Large intestine (tissue), 3 donors: ENCODE data around the gene AMACR. TPM values are rescaled to one million over a fixed set of nuclear protein-coding genes. Genes with fewer than 3 reads are reported as not detected.
A peak's percentile ranks its signal among the peaks of the same experiment; 100 is the strongest.

ENCODE experiments used
- DNase-seq, 2 donors: peaks; one replicate each; pipeline versions ENCODE4 v3.0.0 to v3.0.0-alpha.2; 2013
- H3K27ac ChIP-seq: one replicate; pipeline ENCODE4 v1.5.1; 2013; ENCODE audit warnings: low read length
- H3K27me3 ChIP-seq: 2 replicates; pipeline ENCODE4 v1.6.1; 2013; ENCODE audit warnings: low read length; ENCODE audit not compliant: control insufficient read depth, insufficient read depth
- H3K36me3 ChIP-seq: 2 replicates; pipeline ENCODE4 v1.6.1; 2013; ENCODE audit warnings: low read length; ENCODE audit not compliant: control insufficient read depth, insufficient read depth
- H3K4me1 ChIP-seq: one replicate; pipeline ENCODE4 v1.6.1; 2013; ENCODE audit warnings: low read length; ENCODE audit not compliant: control insufficient read depth, insufficient read depth
- H3K4me3 ChIP-seq: one replicate; pipeline ENCODE4 v1.5.1; 2013; ENCODE audit warnings: low read length
- H3K9me3 ChIP-seq: one replicate; pipeline ENCODE4 v1.6.1; 2013; ENCODE audit warnings: mild to moderate bottlenecking, low read depth, low read length, moderate library complexity; ENCODE audit not compliant: control insufficient read depth
- WGBS: methylation state at CpG from one replicate; pipeline ENCODE4 v1.1.5; 2013; ENCODE audit warnings: low lambda C conversion rate; ENCODE audit not compliant: insufficient coverage; 5-methylcytosine and 5-hydroxymethylcytosine counted together
- polyA plus RNA-seq: library from polyadenylated mRNA; unstranded; fragments of 120-200 nt; gene quantifications from one replicate; pipeline ENCODE4 v1.2.1, GENCODE V29; 2013

The AMACR gene
- polyA plus RNA-seq, 1 donor: 59.5 TPM

DNA sequence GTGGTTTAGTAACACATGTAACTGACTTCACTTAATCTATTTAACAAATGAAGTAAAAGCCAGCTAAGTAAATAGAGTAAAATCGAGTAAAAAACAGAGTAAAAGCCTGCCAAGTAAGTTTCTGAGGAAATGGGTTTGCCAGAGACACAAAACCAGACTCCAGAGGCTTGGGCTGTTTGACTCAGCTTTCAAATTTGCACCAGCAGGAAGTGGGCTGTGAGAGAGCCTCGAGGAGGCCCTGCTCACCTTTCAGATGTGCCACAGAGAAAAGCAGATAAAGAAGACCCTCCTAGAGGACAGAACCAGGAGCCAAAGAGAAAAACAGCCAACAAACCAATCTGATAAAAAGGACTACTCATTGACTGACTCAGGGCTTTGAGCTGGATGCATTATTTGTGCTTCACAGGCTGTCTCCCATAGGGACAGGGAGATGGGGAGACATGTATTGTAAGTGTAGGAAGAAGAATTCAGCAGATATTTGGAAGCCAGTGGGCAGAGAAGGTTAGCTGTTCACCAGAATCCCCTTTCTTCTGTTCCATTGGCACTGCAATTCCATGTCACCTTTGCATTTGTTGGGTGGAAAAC is 14.4 kb upstream of the AMACR start:
- Histone ChIP-seq H3K9me3 (no peaks in the 10 kb centered on the region), H3K27me3 (no peaks in the 10 kb centered on the region), H3K4me3 (no peak overlapping the region), H3K4me1 (peaks cover 30% of the 10 kb centered on the region), H3K27ac (peak overlapping the region; percentile 84), H3K36me3 (peaks cover 18% of the 10 kb centered on the region)
- DNase-seq: no peak
- no CpG with 5 or more reads among the region's 2 CpGs for WGBS

DNA sequence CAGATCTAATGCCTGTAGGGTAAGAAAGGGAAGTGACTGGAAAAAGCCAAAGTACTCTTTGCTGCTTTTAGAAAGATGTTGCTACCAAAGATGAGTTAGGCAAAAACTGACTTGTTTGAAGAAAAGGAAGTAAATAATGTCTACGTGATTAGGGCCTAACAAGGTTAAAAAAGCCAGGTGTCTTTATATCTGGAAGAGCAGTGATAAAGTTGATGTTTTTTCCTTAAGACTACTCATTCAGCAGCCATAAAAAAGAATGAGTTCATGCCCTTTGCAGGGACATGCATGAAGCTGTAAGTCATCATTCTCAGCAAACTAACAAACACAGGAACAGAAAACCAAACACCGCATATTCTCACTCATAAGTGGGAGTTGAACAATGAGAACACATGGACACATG is 13.5 kb upstream of the AMACR start:
- WGBS: no CpG with 5 or more reads among the region's 2 CpGs
- H3K27ac ChIP-seq: peak overlapping the region; percentile 84
- DNase-seq: peak in 1 of 2 donors; percentile 54
- H3K4me3 ChIP-seq: no peak overlapping the region
- H3K4me1 ChIP-seq: peaks cover 35% of the 10 kb centered on the region
- H3K27me3 ChIP-seq: no peaks in the 10 kb centered on the region
- H3K36me3 ChIP-seq: peaks cover 17% of the 10 kb centered on the region
- no peaks in the 10 kb centered on the region for H3K9me3 ChIP-seq

DNA sequence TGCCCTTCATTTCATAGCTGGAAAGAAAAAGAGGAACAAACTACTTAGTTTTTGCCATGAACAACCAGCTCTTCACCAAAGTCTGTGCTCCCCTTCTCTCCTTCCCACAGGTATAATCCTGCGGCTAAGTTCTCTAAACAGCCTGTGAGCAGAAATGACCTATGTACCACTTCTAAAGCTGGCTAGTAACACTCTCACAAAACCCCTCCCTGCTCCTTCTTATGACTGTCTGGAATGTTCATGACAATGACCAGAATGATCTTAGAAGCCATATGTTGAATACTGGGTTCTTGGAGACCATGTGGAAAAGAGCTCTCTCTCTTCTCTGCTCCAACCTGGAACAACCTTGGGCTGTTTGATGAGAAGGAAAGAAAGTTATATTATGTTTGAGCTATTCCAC is 12.9 kb upstream of the AMACR start:
- peak overlapping the region; percentile 84 for H3K27ac ChIP-seq
- H3K4me1 ChIP-seq: peaks cover 41% of the 10 kb centered on the region
- no CpG with 5 or more reads among the region's 1 CpG for WGBS
- no peak overlapping the region for H3K4me3 ChIP-seq
- H3K36me3 ChIP-seq: peaks cover 13% of the 10 kb centered on the region
- H3K27me3 ChIP-seq: no peaks in the 10 kb centered on the region
- no peaks in the 10 kb centered on the region for H3K9me3 ChIP-seq
- DNase-seq: peak; percentile 66 to 80

DNA sequence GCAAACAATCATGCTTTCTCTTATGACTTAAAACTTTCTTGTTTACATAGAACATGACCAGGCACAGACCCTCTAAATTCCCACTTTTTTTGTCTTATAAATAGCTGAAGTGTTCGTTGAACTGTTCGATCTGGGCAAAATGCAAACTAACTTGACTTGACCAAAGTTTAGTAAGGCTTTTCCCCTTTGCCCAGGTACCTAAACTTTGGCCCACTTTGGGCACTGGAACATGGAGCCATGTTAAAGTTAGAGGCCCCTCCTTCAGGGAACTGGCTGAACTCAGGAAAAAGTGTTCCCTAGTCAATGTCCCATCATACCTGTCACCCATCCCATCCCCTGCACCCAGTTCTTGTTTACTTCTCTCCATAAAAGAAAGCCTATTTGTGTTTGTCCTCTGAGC is 9.4 kb upstream of the AMACR start:
- no CpG with 5 or more reads among the region's 2 CpGs for WGBS
- no peak for DNase-seq
- H3K36me3 ChIP-seq: no peaks in the 10 kb centered on the region
- no peak overlapping the region for H3K4me3 ChIP-seq
- no peaks in the 10 kb centered on the region for H3K9me3 ChIP-seq
- H3K4me1 ChIP-seq: peaks cover 47% of the 10 kb centered on the region
- no peaks in the 10 kb centered on the region for H3K27me3 ChIP-seq
- H3K27ac ChIP-seq: peak overlapping the region; percentile 16

DNA sequence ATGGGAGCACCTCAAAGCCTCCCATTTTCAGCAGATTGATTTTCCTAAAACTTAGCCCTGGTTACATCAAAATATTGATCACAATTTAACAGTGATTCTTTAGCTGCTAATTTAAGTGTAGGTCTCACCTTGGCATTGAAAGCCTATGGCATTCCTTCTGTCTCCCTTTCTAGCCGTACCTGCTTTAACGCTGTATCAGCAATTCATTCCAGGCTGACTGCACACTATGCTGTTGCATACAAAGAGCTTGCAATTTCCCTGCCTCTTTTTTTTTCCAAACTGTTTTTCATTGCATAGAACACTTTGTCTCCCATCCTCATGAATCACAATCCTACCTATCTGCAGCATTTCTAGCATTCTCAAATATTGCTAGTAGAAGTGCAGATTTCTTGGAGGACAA is 8.9 kb upstream of the AMACR start:
- H3K4me1 ChIP-seq: peaks cover 42% of the 10 kb centered on the region
- no peaks in the 10 kb centered on the region for H3K27me3 ChIP-seq
- no peaks in the 10 kb centered on the region for H3K36me3 ChIP-seq
- DNase-seq: peak in 1 of 2 donors; percentile 19
- no peaks in the 10 kb centered on the region for H3K9me3 ChIP-seq
- H3K4me3 ChIP-seq: no peak overlapping the region
- H3K27ac ChIP-seq: peak overlapping the region; percentile 68
- WGBS: 77% methylated on average over 2 of the region's 2 CpGs

DNA sequence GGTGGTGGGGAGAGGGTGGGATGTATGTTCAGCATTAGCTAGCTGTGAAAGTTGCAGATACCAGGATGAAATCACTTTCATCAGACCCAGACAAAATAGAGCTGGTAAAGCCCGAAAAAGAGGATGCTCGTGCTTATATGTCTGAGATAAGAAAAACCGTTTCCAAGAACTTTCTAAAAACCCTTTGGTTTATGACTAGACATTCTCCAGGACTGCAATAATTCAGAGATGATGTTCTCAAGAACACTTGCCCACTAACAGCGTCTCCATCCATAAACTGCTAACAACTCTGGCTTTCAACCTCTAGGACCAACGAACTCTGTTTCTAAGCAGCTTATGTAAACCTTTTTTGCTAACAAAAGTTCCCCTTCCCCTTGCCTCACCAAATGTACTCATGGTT is 8.4 kb upstream of the AMACR start:
- peak in 1 of 2 donors; percentile 21 for DNase-seq
- Histone ChIP-seq H3K27ac (peak overlapping the region; percentile 68), H3K9me3 (no peaks in the 10 kb centered on the region), H3K27me3 (no peaks in the 10 kb centered on the region), H3K36me3 (no peaks in the 10 kb centered on the region), H3K4me1 (peaks cover 39% of the 10 kb centered on the region), H3K4me3 (no peak overlapping the region)
- 57% methylated on average over 1 of the region's 5 CpGs for WGBS

DNA sequence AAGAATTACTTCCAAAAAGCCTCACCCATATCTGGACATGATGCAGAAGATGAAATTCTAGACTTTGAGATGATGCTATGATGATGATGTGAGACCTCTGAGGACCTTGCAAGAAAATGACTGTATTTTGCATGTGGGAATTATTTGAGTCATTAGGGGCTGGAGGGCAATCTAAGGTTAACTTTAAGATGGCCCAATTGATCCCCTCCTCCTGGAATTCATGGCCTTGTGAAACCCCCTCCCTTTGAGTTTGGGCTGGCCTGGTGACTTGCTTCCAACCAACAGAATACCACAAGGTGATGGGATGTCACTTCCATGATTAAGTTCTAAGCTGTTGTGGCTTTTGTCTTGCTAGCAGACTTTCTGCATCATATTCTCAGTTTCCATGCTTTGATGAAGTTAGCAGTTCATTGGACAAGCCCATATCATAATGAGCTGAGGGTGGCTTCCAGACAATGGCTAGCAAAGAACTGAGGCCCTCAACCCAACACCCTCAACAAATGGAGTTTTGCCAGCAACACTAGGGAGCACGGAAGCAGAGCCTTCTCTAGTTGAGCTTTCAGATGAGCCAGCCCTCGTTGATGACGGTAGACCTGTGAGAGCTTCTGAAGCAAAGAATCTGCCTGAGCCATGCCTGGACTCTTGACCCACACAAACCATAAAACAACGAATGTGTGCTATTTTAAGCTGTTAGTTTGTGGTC is 7.4 kb upstream of the AMACR start:
- Histone ChIP-seq H3K4me3 (no peak overlapping the region), H3K27ac (peak overlapping the region; percentile 68), H3K27me3 (no peaks in the 10 kb centered on the region), H3K4me1 (peaks cover 35% of the 10 kb centered on the region), H3K9me3 (no peaks in the 10 kb centered on the region), H3K36me3 (no peaks in the 10 kb centered on the region)
- no CpG with 5 or more reads among the region's 4 CpGs for WGBS
- DNase-seq: peak; percentile 61 to 82

DNA sequence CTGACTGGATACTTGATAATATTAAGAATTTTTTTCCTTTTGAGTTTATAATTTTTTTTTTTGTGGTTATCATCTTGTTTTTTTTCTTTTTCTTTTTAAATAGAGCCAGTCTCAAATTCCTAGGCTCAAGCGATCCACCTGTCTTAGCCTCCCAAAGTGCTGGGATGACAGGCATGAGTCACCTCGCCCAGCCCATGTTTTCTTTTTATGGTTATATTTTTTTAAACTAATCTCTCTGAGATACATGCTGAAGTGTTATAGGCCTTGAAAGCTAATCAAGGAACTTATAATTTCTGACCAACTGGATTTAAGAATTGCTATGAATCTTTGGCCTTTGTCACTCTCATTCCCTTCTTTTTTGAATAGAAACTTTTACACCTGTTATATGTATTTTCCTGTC is 6.8 kb upstream of the AMACR start:
- H3K36me3 ChIP-seq: no peaks in the 10 kb centered on the region
- H3K9me3 ChIP-seq: no peaks in the 10 kb centered on the region
- no peaks in the 10 kb centered on the region for H3K27me3 ChIP-seq
- 38% methylated on average over 1 of the region's 2 CpGs for WGBS
- peaks cover 34% of the 10 kb centered on the region for H3K4me1 ChIP-seq
- peak overlapping the region; percentile 68 for H3K27ac ChIP-seq
- DNase-seq: peak in 1 of 2 donors; percentile 52
- no peak overlapping the region for H3K4me3 ChIP-seq

DNA sequence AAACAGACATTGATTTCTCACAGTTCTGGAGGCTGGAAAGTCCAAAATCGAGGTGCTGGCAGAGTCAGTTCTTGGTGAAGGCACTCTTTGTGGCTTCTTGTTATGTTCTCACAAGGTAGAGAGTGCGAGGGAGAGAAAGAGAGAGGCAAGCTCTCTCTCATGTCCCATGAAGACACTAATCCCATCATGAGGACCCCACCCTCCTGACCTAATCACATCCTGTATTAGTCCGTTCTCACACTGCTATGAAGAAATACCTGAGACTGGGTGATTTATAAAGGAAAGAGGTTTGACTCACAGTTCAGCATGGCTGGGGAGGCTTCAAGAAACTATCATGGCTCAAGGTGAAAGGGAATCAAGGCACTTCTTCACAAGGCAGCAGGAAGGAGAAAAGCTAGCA is 5.7 kb upstream of the AMACR start:
- Histone ChIP-seq H3K27me3 (no peaks in the 10 kb centered on the region), H3K9me3 (no peaks in the 10 kb centered on the region), H3K27ac (no peak overlapping the region), H3K4me1 (peaks cover 42% of the 10 kb centered on the region), H3K36me3 (no peaks in the 10 kb centered on the region), H3K4me3 (no peak overlapping the region)
- DNase-seq: no peak
- no CpG with 5 or more reads among the region's 3 CpGs for WGBS

DNA sequence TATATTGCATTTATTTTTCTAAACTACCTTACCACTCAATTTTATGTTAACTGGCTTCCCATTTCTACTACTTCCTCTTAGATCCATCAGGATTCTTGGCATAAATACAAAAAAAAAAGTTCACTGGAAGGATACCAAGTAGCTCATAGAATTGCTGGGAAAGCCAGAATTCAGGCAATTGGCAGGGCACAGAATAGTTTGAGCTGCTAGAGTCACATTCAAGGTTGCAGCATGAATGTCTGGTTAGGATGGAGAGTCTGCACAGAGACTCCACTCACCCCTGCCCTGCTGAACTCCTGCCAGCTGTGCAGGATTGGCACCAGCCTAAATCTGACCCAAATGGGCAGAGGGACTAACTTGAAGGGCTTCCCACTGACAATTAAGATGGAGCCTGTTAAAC is 4.9 kb upstream of the AMACR start:
- Histone ChIP-seq H3K27me3 (no peaks in the 10 kb centered on the region), H3K4me1 (peaks cover 42% of the 10 kb centered on the region), H3K27ac (no peak overlapping the region), H3K9me3 (no peaks in the 10 kb centered on the region), H3K36me3 (no peaks in the 10 kb centered on the region), H3K4me3 (no peak overlapping the region)
- no peak for DNase-seq

DNA sequence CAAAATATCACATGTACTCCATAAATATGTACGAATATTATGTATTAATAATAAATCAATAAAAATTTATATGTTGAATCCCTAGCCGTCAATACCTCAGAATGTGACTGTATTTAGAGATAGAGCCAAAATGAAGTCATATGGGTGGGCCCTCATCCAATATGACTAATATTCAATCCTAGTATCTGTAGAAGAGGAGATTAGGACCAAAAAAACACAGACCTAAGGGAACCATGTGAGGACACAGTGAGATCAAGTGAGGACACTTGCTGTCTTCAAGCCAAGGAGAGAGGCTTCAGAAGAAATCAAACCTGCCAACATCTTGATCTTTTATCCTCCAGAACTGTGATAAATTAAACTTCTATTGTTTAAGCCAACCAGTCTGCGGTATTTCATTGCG is 3.7 kb upstream of the AMACR start:
- Histone ChIP-seq H3K9me3 (no peaks in the 10 kb centered on the region), H3K27me3 (no peaks in the 10 kb centered on the region), H3K36me3 (no peaks in the 10 kb centered on the region), H3K27ac (no peak overlapping the region), H3K4me3 (no peak overlapping the region), H3K4me1 (peaks cover 36% of the 10 kb centered on the region)
- 89% methylated on average over 3 of the region's 4 CpGs for WGBS
- DNase-seq: no peak
